Smooth muscle cell (in vitro differentiated cells): Measurements from ENCODE around the gene TBL1XR1. TPM values are rescaled to one million over a fixed set of nuclear protein-coding genes. Genes with fewer than 3 reads are reported as not detected.

Experiments used
- DNase-seq: peaks from one replicate; lab custom pipeline; 2025; ENCODE audit not compliant: unreplicated experiment; lab: John Stamatoyannopoulos, UW
- H2AFZ ChIP-seq: fragments of 200-600 bp; sonication (generic); 2 replicates; pipeline ENCODE4 v1.6.0; 2016; ENCODE audit warnings: antibody characterized with exemption, low read depth, mild to moderate bottlenecking
- H3F3A ChIP-seq: fragments of 200-600 bp; sonication (generic); 2 replicates; pipeline ENCODE4 v1.6.0; 2017; ENCODE audit warnings: antibody characterized with exemption, low read depth
- H3K27ac ChIP-seq: fragments of 200-600 bp; sonication (generic); 2 replicates; pipeline ENCODE4 v1.5.1; 2016; ENCODE audit warnings: low read depth, mild to moderate bottlenecking
- H3K27me3 ChIP-seq: fragments of 200-600 bp; sonication (generic); 2 replicates; pipeline ENCODE4 v1.6.1; 2016; ENCODE audit warnings: low read depth, mild to moderate bottlenecking
- H3K36me3 ChIP-seq: fragments of 200-600 bp; sonication (generic); 2 replicates; pipeline ENCODE4 v1.5.1; 2016; ENCODE audit warnings: low read depth
- H3K4me1 ChIP-seq: fragments of 200-600 bp; sonication (generic); 2 replicates; pipeline ENCODE4 v1.5.1; 2016; ENCODE audit warnings: low read depth
- H3K4me2 ChIP-seq: fragments of 200-600 bp; sonication (generic); 2 replicates; pipeline ENCODE4 v1.6.0; 2016; ENCODE audit warnings: mild to moderate bottlenecking
- H3K4me3 ChIP-seq: fragments of 200-600 bp; sonication (generic); 2 replicates; pipeline ENCODE4 v1.5.1; 2016; ENCODE audit warnings: mild to moderate bottlenecking
- H3K79me2 ChIP-seq: fragments of 200-600 bp; sonication (generic); 2 replicates; pipeline ENCODE4 v1.6.0; 2016; ENCODE audit warnings: low read depth, mild to moderate bottlenecking
- H3K9ac ChIP-seq: fragments of 200-600 bp; sonication (generic); 2 replicates; pipeline ENCODE4 v1.6.0; 2016; ENCODE audit warnings: low read depth
- H3K9me3 ChIP-seq: fragments of 200-600 bp; sonication (generic); replicated peaks from 2 replicates; pipeline ENCODE4 v1.5.1; 2016; ENCODE audit warnings: low read depth
- H4K20me1 ChIP-seq: fragments of 200-600 bp; sonication (generic); 2 replicates; pipeline ENCODE4 v1.6.0; 2016; ENCODE audit warnings: low read depth
- CTCF ChIP-seq: fragments of 200-600 bp; sonication (generic); IDR thresholded peaks from 2 replicates; pipeline ENCODE4 v1.5.1; 2017; ENCODE audit warnings: borderline replicate concordance, mild to moderate bottlenecking, antibody characterized with exemption; ENCODE audit not compliant: insufficient read depth, poor library complexity, severe bottlenecking
- WGBS: methylation state at CpG from one replicate; pipeline ENCODE4 v1.1.7; 2016; ENCODE audit warnings: low lambda C conversion rate; 5-methylcytosine and 5-hydroxymethylcytosine counted together
- polyA plus RNA-seq: library from polyadenylated mRNA; unstranded; fragments of >200 nt; fragmentation: Nextera tagmentation; extraction: Ambion mirVana; gene quantifications from 2 replicates; pipeline ENCODE4 v1.2.1, GENCODE V29; 2016
- total RNA-seq: library from RNA; depleted of rRNA; stranded (reverse); fragments of >200 nt; gene quantifications from 2 replicates; pipeline ENCODE4 v1.2.3, GENCODE V29; 2014

The TBL1XR1 gene
- total and polyA plus RNA-seq, 2 experiments from 2014 or later: 19.9 to 115 TPM

- Histone ChIP-seq H3K79me2 (peaks cover 79% of the 10 kb centered on the region), H3F3A (peaks cover 3% of the 10 kb centered on the region), H3K27me3 (no peaks in the 10 kb centered on the region), H3K9ac (no peak overlapping the region), H3K9me3 (no peaks in the 10 kb centered on the region), H4K20me1 (peaks cover 64% of the 10 kb centered on the region), H2AFZ (no peak overlapping the region), H3K36me3 (no peaks in the 10 kb centered on the region), H3K4me3 (no peak overlapping the region), H3K4me2 (no peak overlapping the region), H3K27ac (no peak overlapping the region), H3K4me1 (no peaks in the 10 kb centered on the region)
- TF ChIP-seq CTCF: no peak
- 36% methylated on average over 1 of the region's 1 CpG for WGBS
- no peak for DNase-seq
Measured at GRCh38 chr3:177055605-177056571, 141.4 kb downstream of the TBL1XR1 start.

- no peak for TF ChIP-seq CTCF
- no peak overlapping the region for H3K9ac ChIP-seq
- H3K9me3 ChIP-seq: no peaks in the 10 kb centered on the region
- H3K79me2 ChIP-seq: peaks cover 62% of the 10 kb centered on the region
- no peak for DNase-seq
- H3K4me1 ChIP-seq: no peaks in the 10 kb centered on the region
- H3K27me3 ChIP-seq: no peaks in the 10 kb centered on the region
- no peak overlapping the region for H3K4me2 ChIP-seq
- peak overlapping the region; percentile 62 for H3K27ac ChIP-seq
- no peak overlapping the region for H3K4me3 ChIP-seq
- H3F3A ChIP-seq: peaks cover 3% of the 10 kb centered on the region
- H4K20me1 ChIP-seq: peaks cover 42% of the 10 kb centered on the region
- no peaks in the 10 kb centered on the region for H3K36me3 ChIP-seq
- WGBS: 88% methylated on average over 2 of the region's 2 CpGs
- H2AFZ ChIP-seq: no peak overlapping the region
Measured at GRCh38 chr3:177053107-177053506, 144.2 kb downstream of the TBL1XR1 start.

- Histone ChIP-seq H3K27me3 (no peaks in the 10 kb centered on the region), H3K36me3 (peaks cover 3% of the 10 kb centered on the region), H4K20me1 (peaks cover 26% of the 10 kb centered on the region), H3K27ac (peak overlapping the region; percentile 62), H3K79me2 (peaks cover 54% of the 10 kb centered on the region), H3K4me2 (peak overlapping the region; percentile 20), H3K4me1 (no peaks in the 10 kb centered on the region), H3F3A (peaks cover 3% of the 10 kb centered on the region), H2AFZ (no peak overlapping the region), H3K9ac (no peak overlapping the region), H3K9me3 (no peaks in the 10 kb centered on the region), H3K4me3 (no peak overlapping the region)
- no peak for DNase-seq
- WGBS: 59% methylated on average over 4 of the region's 4 CpGs
- no peak for TF ChIP-seq CTCF
Measured at GRCh38 chr3:177051411-177051810, 145.9 kb downstream of the TBL1XR1 start.
